ENCODE results near the gene RIPK3. TPM values are rescaled to one million over a fixed set of nuclear protein-coding genes. Genes with fewer than 3 reads are reported as not detected.

Gene RIPK3
- total and polyA plus RNA-seq, 2 experiments from 2014 or later, result 0.32 to 1.5 TPM

- Histone ChIP-seq H3K4me2 (no peak overlapping the region), H2AFZ (no peak overlapping the region), H3K27ac (ENCODE audit: low read depth) (no peak overlapping the region), H3K9me2 (ENCODE audit: insufficient read depth) (no peaks in the 10 kb centered on the region), H3F3A (replicated peaks; ENCODE audit: low read depth) (0 out of 2 replicates have a peak, but pooled peaks cover 7% of the 10 kb centered on the region), H4K20me1 (replicated peaks; ENCODE audit: insufficient read depth) (peaks cover 4% of the 10 kb centered on the region; the same call in 1 of the 2 replicates), H3K27me3 (ENCODE audit: insufficient read depth) (peaks cover 100% of the 10 kb centered on the region), H3K79me2 (replicated peaks; ENCODE audit: insufficient read depth) (no peaks in the 10 kb centered on the region), H3K4me1 (ENCODE audit: insufficient read depth) (peaks cover 25% of the 10 kb centered on the region; the same call in 1 of the 2 replicates), H3K4me3 (no peak overlapping the region), H3K36me3 (ENCODE audit: insufficient read depth) (no peaks in the 10 kb centered on the region)
- TF ChIP-seq POLR2AphosphoS5 (IDR thresholded peaks at IDR 0.05; ENCODE audit: low read depth) (no peak), ZNF462 (CRISPR knock-in tag; IDR thresholded peaks at IDR 0.05) (no peak), EZH2 (IDR thresholded peaks at IDR 0.05; ENCODE audit: low read depth, unreplicated experiment) (no peak), CTCF (conservative IDR thresholded peaks at IDR 0.05; ENCODE audit: low read depth in 2 of 2) (no peak), ETS1 (IDR thresholded peaks at IDR 0.05) (no peak), JUNB (IDR thresholded peaks at IDR 0.05; ENCODE audit: unreplicated experiment) (no peak), ZNF114 (CRISPR knock-in tag; IDR thresholded peaks at IDR 0.05) (no peak), NANOG (IDR thresholded peaks at IDR 0.05; ENCODE audit: borderline replicate concordance) (no peak), CREB1 (CRISPR knock-in tag; IDR thresholded peaks at IDR 0.05; ENCODE audit: low read depth) (no peak), ZNF331 (CRISPR knock-in tag; IDR thresholded peaks at IDR 0.05; ENCODE audit: low read depth) (no peak), EZH2phosphoT487 (IDR thresholded peaks at IDR 0.05; ENCODE audit: unreplicated experiment) (no peak)
- Mint-ChIP-seq H3K36me3 (ENCODE audit: low read depth) (no peaks in the 10 kb centered on the region), H3K27ac (no peak overlapping the region), H3K4me1 (peaks cover 17% of the 10 kb centered on the region), H3K27me3 (ENCODE audit: insufficient read depth, low read depth, poor library complexity) (peaks cover 89% of the 10 kb centered on the region), H3K9me3 (no peaks in the 10 kb centered on the region), H3K4me3 (no peak overlapping the region)
- no peak for ATAC-seq
- no peak for DNase-seq (ENCODE audit: low spot score)
Measured at GRCh38 chr14:24337824-24338175, 2.0 kb downstream of the RIPK3 start.
